Measurements from ENCODE around the gene CHST11.

GRCh38 chr12:104486363-104486750 is 29.6 kb downstream of the CHST11 start:
- TF ChIP-seq, protein P1, sequence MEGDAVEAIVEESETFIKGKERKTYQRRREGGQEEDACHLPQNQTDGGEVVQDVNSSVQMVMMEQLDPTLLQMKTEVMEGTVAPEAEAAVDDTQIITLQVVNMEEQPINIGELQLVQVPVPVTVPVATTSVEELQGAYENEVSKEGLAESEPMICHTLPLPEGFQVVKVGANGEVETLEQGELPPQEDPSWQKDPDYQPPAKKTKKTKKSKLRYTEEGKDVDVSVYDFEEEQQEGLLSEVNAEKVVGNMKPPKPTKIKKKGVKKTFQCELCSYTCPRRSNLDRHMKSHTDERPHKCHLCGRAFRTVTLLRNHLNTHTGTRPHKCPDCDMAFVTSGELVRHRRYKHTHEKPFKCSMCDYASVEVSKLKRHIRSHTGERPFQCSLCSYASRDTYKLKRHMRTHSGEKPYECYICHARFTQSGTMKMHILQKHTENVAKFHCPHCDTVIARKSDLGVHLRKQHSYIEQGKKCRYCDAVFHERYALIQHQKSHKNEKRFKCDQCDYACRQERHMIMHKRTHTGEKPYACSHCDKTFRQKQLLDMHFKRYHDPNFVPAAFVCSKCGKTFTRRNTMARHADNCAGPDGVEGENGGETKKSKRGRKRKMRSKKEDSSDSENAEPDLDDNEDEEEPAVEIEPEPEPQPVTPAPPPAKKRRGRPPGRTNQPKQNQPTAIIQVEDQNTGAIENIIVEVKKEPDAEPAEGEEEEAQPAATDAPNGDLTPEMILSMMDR (IDR thresholded peaks at IDR 0.05; ENCODE audit: insufficient read depth, low read length, poor library complexity, severe bottlenecking) = no peak
- TF ChIP-seq EZH2phosphoT487 (conservative IDR thresholded peaks at IDR 0.05; ENCODE audit: low read length) = no peak
